Muscle of back (tissue), 11 donors: ENCODE data around the gene CACNA1C. TPM values are rescaled to one million over a fixed set of nuclear protein-coding genes. Genes with fewer than 3 reads are reported as not detected.

Experiments
- DNase-seq, 3 donors: peaks; one replicate each; pipeline versions ENCODE4 v3.0.0 to v3.0.0-alpha.2; 2013
- polyA plus RNA-seq, 10 donors: library from polyadenylated mRNA; unstranded; fragments of 120-200 nt; gene quantifications; one replicate each; pipeline ENCODE4 v1.2.1, GENCODE V29; 2013; ENCODE audit not compliant: insufficient read length in 10 of 10

Gene CACNA1C
- polyA plus RNA-seq, 10 donors = 2.2 to 5.8 (median 3.5) TPM

- DNase-seq = peak; percentile 73 to 92 (median 90)
These were observed 18.0 kb upstream of the CACNA1C start for GRCh38 chr12:2034633-2035430.

- no peak for DNase-seq
These were observed 17.2 kb upstream of the CACNA1C start for GRCh38 chr12:2035431-2036055.

GRCh38 chr12:2039034-2039433 is 13.8 kb upstream of the CACNA1C start:
- no peak for DNase-seq

- no peak for DNase-seq
These were observed 9.7 kb upstream of the CACNA1C start for GRCh38 chr12:2043054-2043453.

GRCh38 chr12:2044165-2044564 is 8.6 kb upstream of the CACNA1C start:
- no peak for DNase-seq

GRCh38 chr12:2046957-2047356 is 5.8 kb upstream of the CACNA1C start:
- DNase-seq = no peak

GRCh38 chr12:2047752-2048151 is 5.0 kb upstream of the CACNA1C start:
- no peak for DNase-seq

- no peak for DNase-seq
These were observed 2.9 kb upstream of the CACNA1C start for GRCh38 chr12:2049604-2050540.

GRCh38 chr12:2051700-2052621 is 826 bp upstream of the CACNA1C start:
- DNase-seq = peak in 2 of 3 donors; percentile 36 to 63

- DNase-seq = peak in 2 of 3 donors; percentile 44 to 58
These were observed 904 bp downstream of the CACNA1C start for GRCh38 chr12:2053691-2054090.

- peak in 1 of 3 donors; percentile 66 for DNase-seq
These were observed 1.6 kb downstream of the CACNA1C start for GRCh38 chr12:2054091-2055018.

GRCh38 chr12:2057041-2057794 is 4.4 kb downstream of the CACNA1C start:
- DNase-seq = peak in 1 of 3 donors; percentile 59

- DNase-seq = no peak
These were observed 5.1 kb downstream of the CACNA1C start for GRCh38 chr12:2057795-2058408.

- DNase-seq = no peak
These were observed 6.0 kb downstream of the CACNA1C start for GRCh38 chr12:2058837-2059236.

- DNase-seq = no peak
These were observed 8.6 kb downstream of the CACNA1C start for GRCh38 chr12:2061402-2061801.

GRCh38 chr12:2064071-2064507 is 11.3 kb downstream of the CACNA1C start:
- DNase-seq = peak in 1 of 3 donors; percentile 29

- DNase-seq = peak in 1 of 3 donors; percentile 21
These were observed 15.9 kb downstream of the CACNA1C start for GRCh38 chr12:2068653-2069052.

- no peak for DNase-seq
These were observed 17.8 kb downstream of the CACNA1C start for GRCh38 chr12:2070440-2071045.
